GM21515 (cell line): ENCODE data around the gene CBLN4.

ENCODE experiments used
- ATAC-seq: cut with Tn5 transposase; IDR thresholded peaks from one replicate; pipeline ENCODE4 v1.9.1; 2021; ENCODE audit not compliant: unreplicated experiment

CBLN4 gene

GRCh38 chr20:55947701-55948100 is 57.6 kb downstream of the CBLN4 start:
- ATAC-seq = no peak
